ENCODE data around the gene ANKRD18B.
"Not testable (repeated sequence)": the region's sequence is repeated elsewhere in the genome, so short reads cannot be mapped to it uniquely, and the experiment has no call there.

ANKRD18B gene

GRCh38 chr9:33579996-33580395, 55.9 kb downstream of the ANKRD18B start:
- not testable (repeated sequence) for H3K4me1 ChIP-seq (ENCODE audit: insufficient read depth, poor library complexity, severe bottlenecking); H3K9me3 ChIP-seq (ENCODE audit: severe bottlenecking); ATAC-seq (ENCODE audit: low read depth); H3K4me3 ChIP-seq (ENCODE audit: severe bottlenecking); H3K36me3 ChIP-seq (ENCODE audit: low read depth); H3K27ac ChIP-seq (ENCODE audit: poor library complexity, severe bottlenecking); DNase-seq (ENCODE audit: low spot score); H3K27me3 ChIP-seq (ENCODE audit: insufficient read depth, poor library complexity, severe bottlenecking)

DNA sequence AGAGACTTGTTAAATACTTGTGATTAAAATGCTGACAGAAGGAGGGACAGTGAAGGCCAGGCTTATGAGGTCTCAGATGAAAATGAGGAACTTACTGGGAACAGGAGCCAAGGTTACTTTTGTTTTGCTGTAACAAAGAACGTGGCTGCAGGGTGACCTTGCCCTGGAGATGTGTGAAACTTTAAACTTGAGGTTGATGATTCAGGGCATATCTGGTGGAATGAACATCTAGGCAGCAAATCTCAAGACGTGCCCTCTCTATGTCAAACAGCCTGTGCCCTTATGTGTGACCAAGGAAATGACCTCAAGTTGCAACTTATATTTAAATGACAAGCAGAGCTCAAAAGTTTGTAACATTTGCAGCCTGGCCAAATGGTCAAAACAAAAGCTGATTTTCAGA, 58.6 kb downstream of the ANKRD18B start:
- H3K27me3 ChIP-seq (ENCODE audit: insufficient read depth, poor library complexity, severe bottlenecking); H3K9me3 ChIP-seq (ENCODE audit: severe bottlenecking); DNase-seq (ENCODE audit: low spot score); H3K4me3 ChIP-seq (ENCODE audit: severe bottlenecking); H3K27ac ChIP-seq (ENCODE audit: poor library complexity, severe bottlenecking); ATAC-seq (ENCODE audit: low read depth); H3K36me3 ChIP-seq (ENCODE audit: low read depth); H3K4me1 ChIP-seq (ENCODE audit: insufficient read depth, poor library complexity, severe bottlenecking): not testable (repeated sequence)

- ATAC-seq (ENCODE audit: low read depth); H3K9me3 ChIP-seq (ENCODE audit: severe bottlenecking); DNase-seq (ENCODE audit: low spot score); H3K27ac ChIP-seq (ENCODE audit: poor library complexity, severe bottlenecking); H3K4me1 ChIP-seq (ENCODE audit: insufficient read depth, poor library complexity, severe bottlenecking); H3K27me3 ChIP-seq (ENCODE audit: insufficient read depth, poor library complexity, severe bottlenecking); H3K36me3 ChIP-seq (ENCODE audit: low read depth); H3K4me3 ChIP-seq (ENCODE audit: severe bottlenecking): not testable (repeated sequence)
Measured at GRCh38 chr9:33586128-33586527, 62.1 kb downstream of the ANKRD18B start.

DNA sequence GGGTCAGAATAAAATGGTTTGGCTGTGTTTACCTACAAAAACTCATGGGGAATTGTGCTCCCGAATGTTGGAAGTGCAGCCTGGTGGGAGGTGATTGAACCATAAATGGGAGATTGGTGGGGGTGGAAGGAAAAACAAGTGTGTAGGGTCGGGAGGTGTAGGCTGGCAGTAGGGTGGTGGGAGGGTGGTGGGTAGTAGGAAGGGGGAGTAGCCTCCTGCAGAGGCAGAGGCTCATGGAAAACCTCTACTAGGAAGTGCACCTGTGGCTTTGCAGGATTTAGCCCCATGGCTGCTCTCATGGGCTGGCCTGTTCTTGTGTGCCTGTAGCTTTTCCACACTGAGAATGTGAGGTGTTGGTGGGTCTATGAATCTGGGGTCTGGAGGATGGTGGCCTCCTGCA, 63.7 kb downstream of the ANKRD18B start:
- H3K27ac ChIP-seq (ENCODE audit: poor library complexity, severe bottlenecking); H3K4me1 ChIP-seq (ENCODE audit: insufficient read depth, poor library complexity, severe bottlenecking); H3K9me3 ChIP-seq (ENCODE audit: severe bottlenecking); H3K36me3 ChIP-seq (ENCODE audit: low read depth); H3K27me3 ChIP-seq (ENCODE audit: insufficient read depth, poor library complexity, severe bottlenecking); DNase-seq (ENCODE audit: low spot score); ATAC-seq (ENCODE audit: low read depth); H3K4me3 ChIP-seq (ENCODE audit: severe bottlenecking): not testable (repeated sequence)

DNA sequence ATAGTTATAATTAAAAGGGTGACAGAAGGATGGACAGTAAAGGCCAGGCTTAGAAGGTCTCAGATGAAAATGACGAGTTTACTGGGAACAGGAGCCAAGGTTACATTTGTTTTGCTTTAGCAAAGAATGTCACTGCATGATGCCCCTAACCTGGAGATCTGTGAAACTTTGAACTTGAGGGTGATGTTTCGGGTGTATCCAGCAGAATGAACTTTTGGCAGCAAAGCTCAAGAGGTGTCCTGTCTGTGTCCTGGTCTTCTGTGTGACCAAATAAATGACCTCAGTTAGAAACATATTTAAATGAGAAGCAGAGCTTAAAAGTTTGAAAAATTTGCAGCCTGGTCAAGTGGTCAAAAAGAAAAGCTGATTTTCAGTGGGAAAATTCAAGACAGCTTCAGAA, 64.8 kb downstream of the ANKRD18B start:
- not testable (repeated sequence) for ATAC-seq (ENCODE audit: low read depth); H3K9me3 ChIP-seq (ENCODE audit: severe bottlenecking); H3K36me3 ChIP-seq (ENCODE audit: low read depth); H3K27me3 ChIP-seq (ENCODE audit: insufficient read depth, poor library complexity, severe bottlenecking); H3K27ac ChIP-seq (ENCODE audit: poor library complexity, severe bottlenecking); H3K4me3 ChIP-seq (ENCODE audit: severe bottlenecking); DNase-seq (ENCODE audit: low spot score); H3K4me1 ChIP-seq (ENCODE audit: insufficient read depth, poor library complexity, severe bottlenecking)

GRCh38 chr9:33590857-33591256, 66.8 kb downstream of the ANKRD18B start:
- H3K4me1 ChIP-seq (ENCODE audit: insufficient read depth, poor library complexity, severe bottlenecking); H3K27me3 ChIP-seq (ENCODE audit: insufficient read depth, poor library complexity, severe bottlenecking); DNase-seq (ENCODE audit: low spot score); ATAC-seq (ENCODE audit: low read depth); H3K4me3 ChIP-seq (ENCODE audit: severe bottlenecking); H3K27ac ChIP-seq (ENCODE audit: poor library complexity, severe bottlenecking); H3K9me3 ChIP-seq (ENCODE audit: severe bottlenecking); H3K36me3 ChIP-seq (ENCODE audit: low read depth): not testable (repeated sequence)

- not testable (repeated sequence) for ATAC-seq (ENCODE audit: low read depth); H3K4me3 ChIP-seq (ENCODE audit: severe bottlenecking); DNase-seq (ENCODE audit: low spot score); H3K27me3 ChIP-seq (ENCODE audit: insufficient read depth, poor library complexity, severe bottlenecking); H3K9me3 ChIP-seq (ENCODE audit: severe bottlenecking); H3K27ac ChIP-seq (ENCODE audit: poor library complexity, severe bottlenecking); H3K4me1 ChIP-seq (ENCODE audit: insufficient read depth, poor library complexity, severe bottlenecking); H3K36me3 ChIP-seq (ENCODE audit: low read depth)
Measured at GRCh38 chr9:33596974-33597373, 72.9 kb downstream of the ANKRD18B start.

DNA sequence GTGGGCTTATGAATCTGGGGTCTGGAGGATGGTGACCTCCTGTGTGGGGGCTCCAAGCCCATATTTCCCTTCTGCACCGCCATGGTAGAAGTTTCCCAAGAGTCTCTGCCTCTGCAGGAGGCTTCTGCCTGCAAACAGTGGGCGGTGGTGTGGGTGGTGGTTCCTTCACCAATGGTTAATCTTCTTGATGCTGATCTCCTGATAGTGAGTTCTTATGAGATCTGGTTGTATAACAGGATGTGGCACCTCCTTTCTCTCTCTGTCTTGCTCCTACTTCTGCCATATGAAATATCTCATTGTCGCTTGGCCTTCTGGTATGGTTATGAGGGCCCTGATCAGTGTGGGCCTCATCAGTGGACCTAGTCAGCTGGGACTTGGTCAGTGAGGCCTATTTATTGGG, 73.3 kb downstream of the ANKRD18B start:
- not testable (repeated sequence) for H3K27ac ChIP-seq (ENCODE audit: poor library complexity, severe bottlenecking); H3K36me3 ChIP-seq (ENCODE audit: low read depth); DNase-seq (ENCODE audit: low spot score); H3K4me3 ChIP-seq (ENCODE audit: severe bottlenecking); ATAC-seq (ENCODE audit: low read depth); H3K4me1 ChIP-seq (ENCODE audit: insufficient read depth, poor library complexity, severe bottlenecking); H3K27me3 ChIP-seq (ENCODE audit: insufficient read depth, poor library complexity, severe bottlenecking); H3K9me3 ChIP-seq (ENCODE audit: severe bottlenecking)

DNA sequence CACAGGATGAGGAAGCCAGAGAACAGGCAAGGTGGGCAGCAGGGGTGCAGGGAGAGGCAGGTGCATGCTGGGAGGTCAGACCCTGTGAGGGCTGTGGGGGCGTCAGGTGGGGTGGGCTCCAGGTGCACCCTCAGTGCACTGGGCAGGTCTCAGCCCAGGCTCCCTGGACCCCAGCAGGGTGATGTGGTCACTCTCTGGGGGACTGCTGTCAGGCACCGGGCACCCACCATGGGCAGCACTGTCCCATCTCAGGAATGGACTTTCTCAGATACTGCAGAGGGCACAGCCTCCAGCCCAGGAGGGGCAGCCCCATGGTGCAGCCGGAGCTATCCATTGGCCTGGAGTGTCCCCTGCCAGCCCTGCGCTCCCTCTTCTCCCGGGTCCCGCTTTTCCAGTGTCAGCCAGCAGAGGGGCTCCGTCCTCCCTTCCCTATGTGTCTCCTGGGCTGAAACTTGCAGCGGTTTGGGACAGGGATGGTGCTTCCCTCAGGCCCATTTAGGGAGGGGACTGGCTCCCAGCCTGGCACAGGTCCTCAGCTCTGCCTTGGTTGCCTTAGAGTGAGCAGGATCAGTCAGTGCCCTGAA, 74.8 kb downstream of the ANKRD18B start:
- ATAC-seq (ENCODE audit: low read depth); H3K27me3 ChIP-seq (ENCODE audit: insufficient read depth, poor library complexity, severe bottlenecking); DNase-seq (ENCODE audit: low spot score); H3K9me3 ChIP-seq (ENCODE audit: severe bottlenecking); H3K4me1 ChIP-seq (ENCODE audit: insufficient read depth, poor library complexity, severe bottlenecking); H3K4me3 ChIP-seq (ENCODE audit: severe bottlenecking); H3K36me3 ChIP-seq (ENCODE audit: low read depth); H3K27ac ChIP-seq (ENCODE audit: poor library complexity, severe bottlenecking): not testable (repeated sequence)

DNA sequence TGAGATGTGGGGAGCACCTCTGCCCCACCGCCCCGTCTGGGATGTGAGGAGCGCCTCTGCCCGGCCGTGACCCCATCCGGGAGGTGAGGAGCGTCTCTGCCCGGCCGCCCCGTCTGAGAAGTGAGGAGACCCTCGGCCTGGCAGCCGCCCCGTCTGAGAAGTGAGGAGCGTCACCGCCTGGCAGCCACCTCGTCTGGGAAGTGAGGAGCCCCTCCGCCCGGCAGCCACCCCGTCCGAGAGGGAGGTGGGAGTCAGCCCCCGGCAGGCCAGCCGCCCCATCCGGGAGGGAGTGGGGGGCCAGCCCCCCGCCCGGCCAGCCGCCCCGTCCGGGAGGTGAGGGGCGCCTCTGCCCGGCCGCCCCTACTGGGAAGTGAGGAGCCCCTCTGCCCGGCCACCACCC, 76.9 kb downstream of the ANKRD18B start:
- H3K27ac ChIP-seq (ENCODE audit: poor library complexity, severe bottlenecking); H3K4me1 ChIP-seq (ENCODE audit: insufficient read depth, poor library complexity, severe bottlenecking); ATAC-seq (ENCODE audit: low read depth); DNase-seq (ENCODE audit: low spot score); H3K27me3 ChIP-seq (ENCODE audit: insufficient read depth, poor library complexity, severe bottlenecking); H3K36me3 ChIP-seq (ENCODE audit: low read depth); H3K9me3 ChIP-seq (ENCODE audit: severe bottlenecking); H3K4me3 ChIP-seq (ENCODE audit: severe bottlenecking): not testable (repeated sequence)

DNA sequence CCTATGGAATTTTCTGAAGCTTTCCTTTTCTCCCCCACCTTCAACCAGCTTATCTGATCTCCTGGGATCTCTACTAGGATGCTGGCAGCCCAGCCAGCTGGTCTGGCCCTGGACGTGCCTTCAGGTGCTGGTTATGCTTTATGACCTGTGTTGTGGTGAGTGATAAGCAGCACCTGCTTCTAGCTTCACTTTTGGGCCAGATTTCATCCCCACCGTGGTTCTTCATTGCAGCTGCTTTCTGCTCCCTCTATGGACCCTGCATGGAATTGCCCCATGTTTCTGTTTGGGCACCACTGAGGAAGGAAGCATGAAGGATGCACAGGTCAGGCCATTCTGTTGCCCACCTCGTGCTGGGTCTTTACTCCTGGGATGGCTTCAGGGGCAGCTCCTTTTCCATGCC, 80.2 kb downstream of the ANKRD18B start:
- not testable (repeated sequence) for H3K9me3 ChIP-seq (ENCODE audit: severe bottlenecking); H3K4me3 ChIP-seq (ENCODE audit: severe bottlenecking); H3K4me1 ChIP-seq (ENCODE audit: insufficient read depth, poor library complexity, severe bottlenecking); DNase-seq (ENCODE audit: low spot score); H3K36me3 ChIP-seq (ENCODE audit: low read depth); H3K27ac ChIP-seq (ENCODE audit: poor library complexity, severe bottlenecking); H3K27me3 ChIP-seq (ENCODE audit: insufficient read depth, poor library complexity, severe bottlenecking)
- peak; percentile 61; the same call in 2 of the 3 replicates for ATAC-seq (ENCODE audit: low read depth)

DNA sequence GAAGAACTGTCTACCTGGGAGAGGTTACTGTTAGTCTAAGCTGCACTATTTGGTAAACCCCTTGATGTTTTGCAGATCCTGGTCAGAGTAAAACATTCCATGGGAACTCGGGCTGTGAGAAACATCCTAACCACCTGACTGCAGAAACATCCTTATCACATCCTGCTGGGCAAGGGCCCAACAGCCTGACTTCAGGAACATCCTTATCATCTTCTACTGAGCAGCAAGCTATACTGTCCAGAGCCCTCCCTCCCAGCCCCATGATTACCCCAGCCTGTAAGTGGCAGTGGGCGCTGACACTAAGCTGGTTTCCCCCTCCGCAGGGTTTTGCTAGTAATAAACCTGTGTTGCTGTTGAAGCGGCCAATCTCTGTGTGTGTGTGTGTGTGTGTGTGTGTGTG, 80.9 kb downstream of the ANKRD18B start:
- not testable (repeated sequence) for DNase-seq (ENCODE audit: low spot score); H3K4me3 ChIP-seq (ENCODE audit: severe bottlenecking); H3K27ac ChIP-seq (ENCODE audit: poor library complexity, severe bottlenecking); H3K36me3 ChIP-seq (ENCODE audit: low read depth); H3K27me3 ChIP-seq (ENCODE audit: insufficient read depth, poor library complexity, severe bottlenecking); ATAC-seq (ENCODE audit: low read depth); H3K4me1 ChIP-seq (ENCODE audit: insufficient read depth, poor library complexity, severe bottlenecking); H3K9me3 ChIP-seq (ENCODE audit: severe bottlenecking)

Measured in RWPE2 (cell line).